Measurements from ENCODE around the gene VWA7. TPM values are rescaled to one million over a fixed set of nuclear protein-coding genes. Genes with fewer than 3 reads are reported as not detected.
"Not testable (repeated sequence)": the region's sequence is repeated elsewhere in the genome, so short reads cannot be mapped to it uniquely, and the experiment has no call there.

VWA7 gene
- total RNA-seq, 1 experiment from 2014 or later = 0.34 TPM

DNA sequence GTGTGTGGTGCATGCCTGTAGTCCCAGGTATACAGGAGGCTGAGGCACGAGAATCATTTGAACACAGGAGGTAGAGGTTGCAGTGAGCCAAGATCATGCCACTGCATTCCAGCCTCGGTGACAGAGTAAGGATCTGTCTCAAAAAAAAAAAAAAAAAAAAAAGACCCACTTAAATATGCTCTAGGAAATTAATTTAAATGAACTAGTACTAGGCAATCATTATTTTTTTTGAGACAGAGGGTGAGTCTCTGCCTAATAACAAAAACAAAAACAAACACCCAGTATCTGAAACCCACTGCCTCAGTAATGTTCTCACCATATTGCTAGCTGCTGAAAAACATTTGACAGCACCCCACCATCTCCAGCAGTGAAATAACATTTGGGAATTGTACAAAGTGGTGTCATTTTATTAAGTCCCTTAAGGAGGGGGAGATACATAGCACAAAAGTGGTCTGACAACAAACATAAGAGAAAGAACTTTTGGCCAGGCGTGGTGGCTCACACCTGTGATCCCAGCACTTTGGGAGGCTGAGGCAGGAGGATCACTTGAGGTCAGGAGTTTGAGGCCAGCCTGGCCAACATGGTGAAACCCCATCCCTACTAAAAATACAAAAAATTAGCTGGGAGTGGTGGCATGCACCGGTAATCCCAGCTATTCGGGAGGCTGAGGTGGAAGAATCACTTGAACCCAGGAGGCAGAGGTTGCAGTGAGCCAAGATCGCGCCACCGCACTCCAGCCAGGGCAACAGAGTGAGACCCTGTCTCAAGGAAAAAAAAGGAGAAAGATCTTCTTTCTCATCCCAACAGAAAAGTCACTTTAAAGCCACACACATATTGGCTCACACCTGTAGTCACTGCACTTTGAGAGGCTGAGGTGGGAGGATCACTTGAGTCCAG lies 24.2 kb upstream of the VWA7 start:
- not testable (repeated sequence) for DNase-seq (ENCODE audit: low read depth)

- DNase-seq (ENCODE audit: low read depth) = no peak
Measured at GRCh38 chr6:31799781-31800180, 22.7 kb upstream of the VWA7 start.

- no peak for DNase-seq (ENCODE audit: low read depth)
Measured at GRCh38 chr6:31797588-31797987, 20.5 kb upstream of the VWA7 start.

DNA sequence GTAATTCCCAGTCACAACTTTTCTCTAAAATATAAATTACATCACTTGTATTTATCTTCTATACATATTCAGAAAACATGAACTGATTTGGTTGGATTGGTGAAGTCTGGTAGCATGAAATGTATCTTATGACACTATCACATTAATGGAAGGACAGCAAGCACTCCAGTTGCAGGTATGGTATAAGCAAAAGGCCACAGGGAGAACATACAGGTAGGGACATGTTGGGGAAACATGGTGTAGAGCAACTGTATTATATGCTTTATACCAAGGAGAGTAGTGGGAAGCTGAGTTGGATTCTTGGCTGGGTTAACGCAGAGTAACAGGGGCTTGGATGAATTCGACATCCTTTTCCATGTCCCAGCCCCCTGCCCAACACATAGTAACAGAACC lies 19.9 kb upstream of the VWA7 start:
- no peak for DNase-seq (ENCODE audit: low read depth)

- DNase-seq (ENCODE audit: low read depth) = peak; percentile 97
Measured at GRCh38 chr6:31795616-31796298, 18.6 kb upstream of the VWA7 start, which contains the start of gene VARS1. VARS1 (minus strand) TSS chr6:31795752; CDS start chr6:31795217, 535 bp downstream.

GRCh38 chr6:31794866-31795615 lies 17.9 kb upstream of the VWA7 start:
- no peak for DNase-seq (ENCODE audit: low read depth)

GRCh38 chr6:31794294-31794865 lies 17.3 kb upstream of the VWA7 start:
- DNase-seq (ENCODE audit: low read depth) = no peak

GRCh38 chr6:31793927-31794245 lies 16.8 kb upstream of the VWA7 start:
- not testable (repeated sequence) for DNase-seq (ENCODE audit: low read depth)

GRCh38 chr6:31792761-31793171 lies 15.6 kb upstream of the VWA7 start:
- DNase-seq (ENCODE audit: low read depth) = peak; percentile 82

- no peak for DNase-seq (ENCODE audit: low read depth)
Measured at GRCh38 chr6:31792090-31792374, 14.9 kb upstream of the VWA7 start.

- DNase-seq (ENCODE audit: low read depth) = peak; percentile 51
Measured at GRCh38 chr6:31791324-31792089, 14.4 kb upstream of the VWA7 start.

DNA sequence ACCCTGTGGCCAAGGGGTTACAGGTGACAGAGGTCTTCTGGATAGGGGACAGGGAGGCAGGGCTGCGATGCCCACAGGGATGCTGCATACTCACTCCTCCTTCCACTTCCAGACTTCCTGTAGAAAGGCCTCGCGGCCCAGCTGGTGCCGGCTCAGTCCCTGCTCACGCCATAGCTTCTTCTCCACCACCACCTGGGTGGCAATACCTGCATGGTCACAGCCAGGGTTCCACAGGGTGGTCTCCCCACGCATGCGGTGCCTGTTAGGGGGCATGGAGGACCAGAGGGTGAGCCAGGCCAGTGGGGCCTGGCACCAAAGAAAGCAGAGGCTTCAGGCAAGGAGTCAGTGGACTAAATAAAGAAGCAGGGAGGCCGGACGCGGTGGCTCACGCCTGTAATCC lies 8.3 kb upstream of the VWA7 start:
- no peak for DNase-seq (ENCODE audit: low read depth)

GRCh38 chr6:31784098-31784925 lies 7.2 kb upstream of the VWA7 start:
- no peak for DNase-seq (ENCODE audit: low read depth)

DNA sequence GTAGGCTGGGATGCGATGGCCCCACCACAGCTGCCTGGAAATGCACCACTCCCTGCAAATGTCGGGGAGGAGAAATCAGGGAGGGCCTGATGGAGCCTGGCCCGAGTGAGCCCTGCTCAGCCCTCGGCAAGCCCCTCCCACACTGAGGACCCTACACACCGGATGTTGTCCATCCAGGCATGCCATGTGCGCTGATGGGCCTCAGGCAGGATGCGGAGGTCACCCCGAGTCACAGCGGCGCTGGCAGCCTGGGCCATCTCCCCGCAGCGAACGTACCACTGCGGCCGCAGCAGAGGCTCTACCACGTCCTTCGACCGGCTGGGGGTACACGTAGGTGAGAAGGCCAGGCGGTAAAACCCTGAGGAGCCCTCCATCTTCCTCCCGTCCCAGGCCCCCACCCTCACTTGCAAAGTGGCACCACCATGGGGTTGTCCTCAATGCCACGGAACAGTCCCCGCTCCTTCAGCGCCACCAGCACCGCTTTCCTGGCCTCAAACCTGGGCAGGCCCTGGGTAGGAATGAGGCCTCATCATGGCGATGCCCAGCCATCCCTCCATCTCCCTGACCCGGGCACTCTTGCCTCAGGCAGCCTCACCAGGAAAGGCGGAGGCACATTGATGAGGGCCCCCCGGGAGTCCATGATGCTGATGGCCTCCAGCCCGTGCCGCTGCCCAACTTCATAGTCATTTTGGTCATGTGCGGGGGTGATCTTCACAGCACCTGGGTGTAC lies 5.2 kb upstream of the VWA7 start:
- DNase-seq (ENCODE audit: low read depth) = no peak

DNA sequence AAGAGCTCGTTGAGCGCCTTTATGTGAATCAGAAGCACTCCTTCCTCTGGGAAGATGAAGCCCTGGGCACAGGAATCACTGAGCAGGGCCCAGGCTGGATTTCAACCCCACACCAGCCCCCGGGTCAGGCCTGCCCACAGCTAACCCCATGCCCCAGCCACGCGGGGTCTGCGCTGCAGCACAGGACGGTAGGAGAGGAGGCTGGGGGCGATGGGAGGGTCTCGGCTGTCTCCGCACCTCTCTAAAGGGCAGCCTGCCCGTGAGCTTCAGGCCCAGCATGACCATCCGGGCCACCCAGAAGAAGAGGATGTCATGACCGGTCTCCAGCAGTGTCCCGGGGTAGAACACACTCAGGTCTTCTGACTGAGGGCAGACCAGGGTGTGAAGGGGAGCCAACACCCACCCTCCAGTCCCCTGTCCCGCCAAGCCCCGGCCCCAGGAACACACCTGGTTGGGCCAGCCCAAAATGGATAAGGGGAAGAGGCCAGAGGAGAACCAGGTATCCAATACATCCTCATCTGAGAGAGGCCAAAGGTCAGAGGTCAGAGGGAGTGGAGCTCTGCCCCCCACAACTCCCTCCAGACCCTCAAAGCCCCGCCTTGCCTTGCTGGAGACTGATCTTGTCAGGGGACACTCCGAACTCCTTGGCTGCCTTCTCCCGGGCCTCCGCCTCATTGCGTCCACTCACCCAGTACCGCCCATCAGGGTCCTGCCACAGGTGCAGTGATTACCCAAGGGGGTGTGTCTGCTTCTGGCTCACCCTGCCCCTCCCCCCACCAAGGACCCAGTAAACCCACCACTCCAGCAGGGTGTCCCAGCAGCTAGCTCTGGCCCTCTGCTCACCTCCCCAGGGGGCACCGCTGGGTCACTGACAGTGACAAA lies 4.4 kb upstream of the VWA7 start:
- no peak for DNase-seq (ENCODE audit: low read depth)

DNA sequence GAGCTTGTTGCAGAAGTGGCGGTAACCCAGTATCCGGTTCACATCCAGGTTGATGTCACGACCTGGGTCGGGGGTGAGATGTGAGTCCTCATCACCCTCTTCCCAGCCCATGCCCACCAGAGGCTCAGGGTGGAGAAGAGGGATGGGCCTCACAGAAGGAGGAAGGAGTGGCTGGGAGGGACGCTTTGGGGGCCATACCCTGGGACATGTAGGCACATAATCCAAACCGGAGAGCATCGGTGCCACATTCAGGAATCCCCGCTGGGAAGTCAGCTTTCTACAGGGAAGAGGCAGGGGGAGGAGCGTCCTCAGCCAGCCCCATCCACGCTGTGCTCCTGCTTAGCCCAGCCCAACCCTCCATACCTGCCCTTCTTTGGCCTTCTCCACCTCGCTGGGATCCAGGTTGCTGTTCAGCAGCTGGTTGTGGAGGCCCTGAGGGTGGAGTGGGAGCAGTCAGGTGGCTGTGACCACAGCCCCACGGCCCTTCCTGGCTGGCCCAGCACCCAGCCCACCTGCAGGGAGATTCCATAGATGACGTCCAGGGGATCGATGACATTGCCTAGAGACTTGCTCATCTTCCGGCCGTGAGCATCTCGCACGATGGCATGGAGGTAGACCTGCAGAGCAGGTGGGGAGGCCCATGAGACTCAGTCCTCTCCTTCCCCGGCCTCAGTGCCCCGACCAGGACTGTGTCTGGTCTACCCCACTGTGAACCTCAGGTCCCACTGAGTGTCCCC lies 3.5 kb upstream of the VWA7 start:
- DNase-seq (ENCODE audit: low read depth) = no peak

- no peak for DNase-seq (ENCODE audit: low read depth)
Measured at GRCh38 chr6:31779908-31780307, 2.8 kb upstream of the VWA7 start.

Measured in Daoy (cell line).